CD14-positive monocyte (primary cell): ENCODE measurements around the gene HS3ST3B1. TPM values are rescaled to one million over a fixed set of nuclear protein-coding genes. Genes with fewer than 3 reads are reported as not detected.

ENCODE experiments used
- DNase-seq, 3 donors: peaks; one replicate each; pipeline ENCODE4 v3.0.0-alpha.2; 2011 to 2022
- H2AFZ ChIP-seq: 2 replicates; pipeline ENCODE4 v1.6.0; 2012; ENCODE audit warnings: mild to moderate bottlenecking, low read depth, low read length, inconsistent platforms; ENCODE audit not compliant: insufficient read depth, poor library complexity, severe bottlenecking
- H3K27ac ChIP-seq, 2 donors: 1 replicate in 1 of 2; 2 replicates in 1 of 2; pipeline ENCODE4 v1.5.1; 2012 to 2013; ENCODE audit warnings: low read length in 2 of 2, control low read depth in 1 of 2, inconsistent platforms in 1 of 2, low read depth in 1 of 2, mild to moderate bottlenecking in 1 of 2
- H3K27me3 ChIP-seq, 2 donors: one replicate each; pipeline versions ENCODE4 v1.6.0 to v1.6.1; 2011 to 2013; ENCODE audit warnings: low read length in 2 of 2; ENCODE audit not compliant: control insufficient read depth in 2 of 2, insufficient read depth in 2 of 2
- H3K36me3 ChIP-seq, 2 donors: replicated peaks in 1 of 2; 1 replicate in 1 of 2; 2 replicates in 1 of 2; pipeline versions ENCODE4 v1.5.1 to v1.6.1; 2012 to 2013; ENCODE audit warnings: low read length in 2 of 2, control low read depth in 1 of 2, inconsistent platforms in 1 of 2, mild to moderate bottlenecking in 1 of 2; ENCODE audit not compliant: insufficient read depth in 2 of 2, control insufficient read depth in 1 of 2
- H3K4me1 ChIP-seq, 2 donors: 1 replicate in 1 of 2; 2 replicates in 1 of 2; pipeline versions ENCODE4 v1.5.1 to v1.6.1; 2012 to 2013; ENCODE audit warnings: low read length in 2 of 2, control low read depth in 1 of 2, inconsistent platforms in 1 of 2, mild to moderate bottlenecking in 1 of 2, moderate library complexity in 1 of 2; ENCODE audit not compliant: insufficient read depth in 2 of 2, control insufficient read depth in 1 of 2
- H3K4me2 ChIP-seq: replicated peaks from 2 replicates; pipeline ENCODE3; 2012; ENCODE audit warnings: low read length, moderate library complexity, mild to moderate bottlenecking; ENCODE audit not compliant: poor library complexity, severe bottlenecking; ENCODE audit errors: extremely low read depth
- H3K4me3 ChIP-seq, 3 experiments: fragments of 200-600 bp in 1 of 3; sonication (generic) in 1 of 3; replicated peaks in 1 of 3; 1 replicate in 2 of 3; 2 replicates in 1 of 3; pipeline ENCODE4 v1.5.1; 2011 to 2013; ENCODE audit warnings: low read length in 3 of 3, mild to moderate bottlenecking in 3 of 3, control low read depth in 2 of 3, low read depth in 2 of 3, inconsistent platforms in 1 of 3, moderate library complexity in 1 of 3
- H3K79me2 ChIP-seq: 2 replicates; pipeline ENCODE4 v1.6.0; 2012; ENCODE audit warnings: mild to moderate bottlenecking, control low read depth, inconsistent platforms, low read length, moderate library complexity; ENCODE audit not compliant: insufficient read depth
- H3K9ac ChIP-seq: 2 replicates; pipeline ENCODE4 v1.6.0; 2017; ENCODE audit warnings: low read length, mild to moderate bottlenecking; ENCODE audit not compliant: insufficient read depth, poor library complexity, severe bottlenecking
- H3K9me3 ChIP-seq, 2 donors: replicated peaks in 1 of 2; 1 replicate in 1 of 2; 2 replicates in 1 of 2; pipeline versions ENCODE4 v1.5.1 to v1.6.1; 2012 to 2013; ENCODE audit warnings: low read length in 2 of 2, control low read depth in 1 of 2; ENCODE audit not compliant: control insufficient read depth in 1 of 2, insufficient read depth in 1 of 2
- H4K20me1 ChIP-seq: 2 replicates; pipeline ENCODE4 v1.6.0; 2012; ENCODE audit warnings: mild to moderate bottlenecking, low read length, control low read depth, moderate library complexity; ENCODE audit not compliant: insufficient read depth
- H3K27ac Mint-ChIP-seq, 7 donors: one replicate each; pipeline ENCODE4 v1.8.0; 2020; ENCODE audit warnings: mild to moderate bottlenecking in 7 of 7, mixed read lengths in 7 of 7, moderate library complexity in 6 of 7, inconsistent platforms in 2 of 7
- H3K27me3 Mint-ChIP-seq, 3 donors: one replicate each; pipeline ENCODE4 v1.8.0; 2021 to 2022; ENCODE audit warnings: low read depth in 3 of 3, mild to moderate bottlenecking in 3 of 3, mixed read lengths in 3 of 3, moderate library complexity in 3 of 3, inconsistent platforms in 1 of 3
- H3K36me3 Mint-ChIP-seq, 2 donors: one replicate each; pipeline ENCODE4 v1.8.0; 2020; ENCODE audit warnings: mixed read lengths in 2 of 2, inconsistent platforms in 1 of 2, mild to moderate bottlenecking in 1 of 2
- H3K4me1 Mint-ChIP-seq: one replicate; pipeline ENCODE4 v1.8.0; 2020; ENCODE audit warnings: mild to moderate bottlenecking, mixed read lengths
- H3K4me3 Mint-ChIP-seq, 2 donors: one replicate each; pipeline ENCODE4 v1.8.0; 2020; ENCODE audit warnings: mild to moderate bottlenecking in 2 of 2, mixed read lengths in 2 of 2, moderate library complexity in 1 of 2
- H3K9me3 Mint-ChIP-seq, 7 donors: one replicate each; pipeline ENCODE4 v1.8.0; 2020 to 2022; ENCODE audit warnings: mixed read lengths in 7 of 7, mild to moderate bottlenecking in 6 of 7, moderate library complexity in 6 of 7, inconsistent platforms in 2 of 7
- WGBS: methylation state at CpG from one replicate; pipeline ENCODE4 v1.1.5; 2013; ENCODE audit warnings: missing lambda C conversion rate; ENCODE audit not compliant: insufficient coverage; 5-methylcytosine and 5-hydroxymethylcytosine counted together
- intact Hi-C, 2 donors: fragments of 100-400 bp; cut with micrococcal nuclease; formaldehyde crosslinking; loops; one replicate each; pipeline versions ENCODE4 v1.15.0 to v1.15.1; 2023
- polyA plus RNA-seq, 3 donors: library from polyadenylated mRNA; depleted of rRNA in 1 of 3; unstranded in 2 of 3; stranded (reverse) in 1 of 3; fragments of 300-500 nt in 2 of 3; fragments of >200 nt in 1 of 3; fragmentation: Illumina TruSeq in 2 of 3; gene quantifications; 1 replicate in 2 of 3; 2 replicates in 1 of 3; pipeline ENCODE4 v1.2.3, GENCODE V29; 2012 to 2021
- TF ChIP-seq, protein P1 (sequence below): fragments of 200-600 bp; IDR thresholded peaks from one replicate; pipeline ENCODE4 v1.8.0; 2022; ENCODE audit warnings: antibody characterized with exemption, mild to moderate bottlenecking

HS3ST3B1 gene
- polyA plus RNA-seq, 3 donors: 0.09 to 0.73 (median 0.32) TPM

DNA sequence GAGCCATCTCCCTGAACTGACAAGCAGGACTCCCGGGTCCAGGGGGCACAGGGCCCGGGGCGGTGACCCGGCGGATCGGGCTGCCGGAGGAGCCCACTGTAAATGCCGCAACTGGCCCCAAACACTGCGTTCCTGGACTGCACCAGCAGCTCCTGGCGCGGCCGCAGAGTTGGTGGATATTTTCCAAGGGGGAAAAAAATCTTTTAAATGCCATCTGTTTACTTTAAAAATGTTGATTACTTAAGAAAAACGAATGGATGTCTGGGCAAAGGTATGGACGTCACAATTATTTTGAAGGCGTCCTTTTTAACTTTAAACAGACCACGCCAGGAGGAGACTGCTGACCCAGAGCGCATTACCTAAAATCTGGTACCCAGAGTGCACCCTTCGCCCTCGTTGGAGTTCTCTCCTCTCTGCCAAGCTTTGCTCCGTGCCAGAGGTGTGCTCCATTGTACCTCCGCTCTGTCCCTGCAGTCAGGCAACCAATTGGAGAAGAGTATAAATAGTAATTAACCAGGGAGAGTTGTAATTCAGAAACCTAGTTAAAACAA lies 3.4 kb downstream of the HS3ST3B1 start:
- Histone ChIP-seq H3K27ac (no peak overlapping the region), H3K4me2 (no peak overlapping the region), H3K36me3 (no peaks in the 10 kb centered on the region), H3K27me3 (peaks cover 21 to 58% of the 10 kb centered on the region in 2 donors), H2AFZ (no peak overlapping the region), H3K79me2 (peaks cover 15% of the 10 kb centered on the region), H3K4me3 (no peak overlapping the region), H3K9ac (no peak overlapping the region), H3K9me3 (peaks cover 0 to 5% of the 10 kb centered on the region in 2 donors), H4K20me1 (peaks cover 8% of the 10 kb centered on the region), H3K4me1 (peaks cover 44 to 59% of the 10 kb centered on the region in 2 donors)
- Mint-ChIP-seq H3K4me1 (peaks cover 55% of the 10 kb centered on the region), H3K4me3 (peak overlapping the region in 1 of 2 donors; percentile 62), H3K9me3 (peaks cover 0 to 24% (median 11%) of the 10 kb centered on the region in 7 donors), H3K36me3 (peaks cover 3 to 9% of the 10 kb centered on the region in 2 donors), H3K27me3 (peaks cover 43 to 68% (median 56%) of the 10 kb centered on the region in 3 donors), H3K27ac (peak overlapping the region in 1 of 7 donors; percentile 5)
- 95% methylated on average over 8 of the region's 21 CpGs for WGBS
- TF ChIP-seq, protein P1, sequence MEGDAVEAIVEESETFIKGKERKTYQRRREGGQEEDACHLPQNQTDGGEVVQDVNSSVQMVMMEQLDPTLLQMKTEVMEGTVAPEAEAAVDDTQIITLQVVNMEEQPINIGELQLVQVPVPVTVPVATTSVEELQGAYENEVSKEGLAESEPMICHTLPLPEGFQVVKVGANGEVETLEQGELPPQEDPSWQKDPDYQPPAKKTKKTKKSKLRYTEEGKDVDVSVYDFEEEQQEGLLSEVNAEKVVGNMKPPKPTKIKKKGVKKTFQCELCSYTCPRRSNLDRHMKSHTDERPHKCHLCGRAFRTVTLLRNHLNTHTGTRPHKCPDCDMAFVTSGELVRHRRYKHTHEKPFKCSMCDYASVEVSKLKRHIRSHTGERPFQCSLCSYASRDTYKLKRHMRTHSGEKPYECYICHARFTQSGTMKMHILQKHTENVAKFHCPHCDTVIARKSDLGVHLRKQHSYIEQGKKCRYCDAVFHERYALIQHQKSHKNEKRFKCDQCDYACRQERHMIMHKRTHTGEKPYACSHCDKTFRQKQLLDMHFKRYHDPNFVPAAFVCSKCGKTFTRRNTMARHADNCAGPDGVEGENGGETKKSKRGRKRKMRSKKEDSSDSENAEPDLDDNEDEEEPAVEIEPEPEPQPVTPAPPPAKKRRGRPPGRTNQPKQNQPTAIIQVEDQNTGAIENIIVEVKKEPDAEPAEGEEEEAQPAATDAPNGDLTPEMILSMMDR: no peak
- intact Hi-C loops: loop anchor here (5.0 to 10.0 kb wide), 11 partner anchors 58 to 967 kb away; partner anchors contain the start of gene COX10 (in 2 of the 2)
- DNase-seq: no peak

DNA sequence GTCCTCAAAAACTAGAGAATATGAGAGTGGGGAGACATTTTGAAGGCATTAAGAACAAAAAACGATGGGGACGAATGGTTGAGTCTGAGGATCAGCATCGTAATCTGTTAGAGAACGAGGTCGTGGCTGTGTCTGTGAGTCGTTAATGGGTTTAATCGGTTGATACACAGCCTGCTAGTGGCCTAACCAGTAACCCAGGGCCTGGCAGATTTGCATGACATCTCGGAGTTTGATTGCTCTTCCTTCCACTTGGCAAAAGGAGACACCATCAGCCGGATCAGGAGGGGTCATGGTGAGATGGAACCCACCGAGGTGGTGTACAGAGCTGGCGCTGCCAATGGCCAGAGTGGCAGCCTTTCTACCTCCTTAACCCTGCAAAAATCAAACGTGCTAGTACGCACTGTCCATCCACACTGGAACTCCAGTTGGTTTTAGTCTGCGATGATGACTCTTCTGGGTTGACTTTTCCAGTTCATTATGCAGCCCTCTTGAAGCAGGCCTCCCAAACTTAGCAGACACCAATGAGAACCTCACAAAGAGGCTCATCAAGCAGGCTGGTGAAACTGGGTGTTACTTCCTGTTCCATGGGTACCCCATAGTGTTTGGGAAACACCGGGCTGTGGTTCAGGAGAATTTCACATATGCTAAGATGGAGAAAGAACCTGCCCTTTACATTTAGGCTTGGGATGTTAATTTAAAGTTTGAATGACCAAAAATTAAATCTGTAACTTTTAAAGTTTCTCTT lies 4.1 kb downstream of the HS3ST3B1 start:
- peaks cover 0 to 5% of the 10 kb centered on the region in 2 donors for H3K9me3 ChIP-seq
- DNase-seq: peak in 1 of 3 donors; percentile 21
- TF ChIP-seq, protein P1: no peak
- H3K4me2 ChIP-seq: no peak overlapping the region
- no peak overlapping the region for H3K9ac ChIP-seq
- no peak overlapping the region for H3K27ac ChIP-seq
- no peak overlapping the region for H2AFZ ChIP-seq
- peaks cover 0 to 18% (median 8%) of the 10 kb centered on the region in 7 donors for H3K9me3 Mint-ChIP-seq
- WGBS: 86% methylated on average over 13 of the region's 15 CpGs
- H4K20me1 ChIP-seq: peaks cover 8% of the 10 kb centered on the region
- peaks cover 0 to 9% of the 10 kb centered on the region in 2 donors for H3K36me3 Mint-ChIP-seq
- H3K4me3 ChIP-seq: no peak overlapping the region
- peaks cover 15% of the 10 kb centered on the region for H3K79me2 ChIP-seq
- intact Hi-C loops: loop anchor here (5.0 to 10.0 kb wide), 11 partner anchors 57 to 968 kb away; partner anchors contain the start of gene COX10 (in 2 of the 2)
- peak overlapping the region; percentile 16 to 62 for H3K4me3 Mint-ChIP-seq
- H3K36me3 ChIP-seq: no peaks in the 10 kb centered on the region
- H3K4me1 ChIP-seq: peaks cover 42 to 59% of the 10 kb centered on the region in 2 donors
- peaks cover 54% of the 10 kb centered on the region for H3K4me1 Mint-ChIP-seq
- H3K27me3 Mint-ChIP-seq: peaks cover 38 to 62% (median 49%) of the 10 kb centered on the region in 3 donors
- peak overlapping the region in 1 of 7 donors; percentile 5 for H3K27ac Mint-ChIP-seq
- peaks cover 17 to 52% of the 10 kb centered on the region in 2 donors for H3K27me3 ChIP-seq
